ENCODE data around the gene CD1D.
A peak's percentile ranks its signal among the peaks of the same experiment; 100 is the strongest.
"Not testable (repeated sequence)": the region's sequence is repeated elsewhere in the genome, so short reads cannot be mapped to it uniquely, and the experiment has no call there.

The CD1D gene

DNA sequence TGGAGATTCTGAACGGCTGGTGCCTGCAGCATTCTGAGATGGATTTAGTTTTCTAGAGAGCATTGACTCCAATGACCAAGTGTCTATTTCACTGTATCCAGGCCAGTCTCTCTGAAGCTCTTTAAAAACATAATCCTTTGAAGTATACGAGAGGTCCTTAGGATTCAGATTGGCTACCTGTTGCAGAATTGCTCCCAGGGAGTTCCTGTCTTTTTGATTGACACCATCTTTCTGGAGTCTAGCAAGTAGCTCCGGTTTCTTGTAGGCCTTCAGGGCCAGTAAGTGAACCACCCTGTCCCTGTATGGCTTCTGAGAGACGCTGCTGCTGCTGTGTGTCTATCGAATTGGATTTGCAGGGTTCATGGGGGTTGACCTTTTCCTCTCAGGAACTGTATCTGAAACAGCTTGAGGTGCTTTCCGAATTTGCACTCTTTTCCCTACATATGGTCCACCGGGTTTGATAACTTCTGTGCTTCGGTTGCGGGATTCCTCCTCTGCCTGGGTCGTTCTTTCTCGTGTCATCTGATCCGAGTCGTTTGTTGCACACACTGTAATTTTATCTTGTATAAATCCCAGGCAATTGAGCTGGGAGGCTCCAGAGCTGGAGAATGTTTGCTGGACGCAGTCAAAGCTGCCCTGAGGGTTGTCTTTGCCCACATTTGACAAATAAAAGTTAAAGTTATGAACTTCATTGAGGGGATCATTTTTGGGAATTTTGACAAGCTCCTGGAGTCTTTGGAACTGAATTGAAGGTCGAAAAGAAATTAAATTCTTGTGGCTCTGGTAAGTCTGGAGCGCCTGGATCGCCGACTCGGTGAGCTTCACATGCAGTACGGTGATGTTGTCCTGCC, 3.6 kb upstream of the CD1D start:
- DNase-seq (ENCODE audit: low spot score) = not testable (repeated sequence)

GRCh38 chr1:158177700-158178450, 2.8 kb upstream of the CD1D start:
- DNase-seq (ENCODE audit: low spot score) = peak; percentile 77

GRCh38 chr1:158179301-158180041, 1.2 kb upstream of the CD1D start:
- no peak for DNase-seq (ENCODE audit: low spot score)

DNA sequence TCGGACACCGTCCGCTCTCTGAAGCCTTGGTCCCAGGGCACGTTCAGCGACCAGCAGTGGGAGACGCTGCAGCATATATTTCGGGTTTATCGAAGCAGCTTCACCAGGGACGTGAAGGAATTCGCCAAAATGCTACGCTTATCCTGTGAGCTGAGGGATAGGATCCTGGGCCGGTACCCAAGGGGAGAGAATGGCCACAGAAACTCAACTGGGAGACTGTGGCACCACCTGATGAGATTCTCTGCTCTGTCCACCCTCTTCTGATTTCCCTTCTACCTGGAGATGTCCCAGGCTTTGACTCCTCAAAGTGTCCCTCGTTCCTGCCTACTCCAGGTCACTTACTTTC, 855 bp downstream of the CD1D start:
- no peak for DNase-seq (ENCODE audit: low spot score)

DNA sequence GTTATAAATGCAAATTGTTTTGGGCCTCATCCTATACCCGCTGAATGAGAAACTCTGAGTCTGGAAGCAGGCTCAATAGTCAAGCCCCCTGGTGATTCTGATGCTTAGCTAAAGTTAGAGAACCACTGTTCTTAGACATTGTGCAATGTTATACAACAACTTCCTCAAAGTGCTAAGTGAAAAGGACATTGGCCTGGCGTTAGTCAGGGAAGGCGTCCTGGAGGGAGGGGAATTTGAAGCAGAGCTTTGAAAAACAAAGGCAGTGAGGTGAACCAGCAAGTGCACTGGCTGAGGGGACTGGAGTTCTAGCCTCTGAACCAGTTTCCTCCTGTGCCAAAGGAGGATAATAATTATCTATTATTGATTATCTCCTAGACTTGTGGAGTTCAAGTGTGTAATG, 5.1 kb downstream of the CD1D start:
- no peak for DNase-seq (ENCODE audit: low spot score)

GRCh38 chr1:158186180-158186579, 5.5 kb downstream of the CD1D start:
- DNase-seq (ENCODE audit: low spot score) = no peak

DNA sequence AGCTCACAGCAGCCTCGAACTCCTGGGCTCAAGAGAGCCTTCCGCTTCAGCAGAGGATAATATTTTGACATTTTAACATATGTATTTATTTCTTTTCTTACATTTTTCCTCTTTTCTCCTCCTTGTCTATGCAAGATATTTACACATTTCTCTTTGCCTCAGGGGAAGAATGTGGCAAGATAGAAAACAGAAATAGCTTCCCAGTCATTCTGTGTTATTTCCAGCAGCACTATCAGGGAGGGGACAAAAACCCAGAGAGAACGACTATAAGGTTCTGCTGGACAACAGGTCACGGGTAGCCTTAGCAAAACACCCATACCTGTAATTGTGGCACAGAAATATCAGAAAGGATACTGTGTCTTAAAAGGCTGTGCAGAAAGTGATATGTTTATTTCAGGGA, 7.9 kb downstream of the CD1D start:
- no peak for DNase-seq (ENCODE audit: low spot score)

DNA sequence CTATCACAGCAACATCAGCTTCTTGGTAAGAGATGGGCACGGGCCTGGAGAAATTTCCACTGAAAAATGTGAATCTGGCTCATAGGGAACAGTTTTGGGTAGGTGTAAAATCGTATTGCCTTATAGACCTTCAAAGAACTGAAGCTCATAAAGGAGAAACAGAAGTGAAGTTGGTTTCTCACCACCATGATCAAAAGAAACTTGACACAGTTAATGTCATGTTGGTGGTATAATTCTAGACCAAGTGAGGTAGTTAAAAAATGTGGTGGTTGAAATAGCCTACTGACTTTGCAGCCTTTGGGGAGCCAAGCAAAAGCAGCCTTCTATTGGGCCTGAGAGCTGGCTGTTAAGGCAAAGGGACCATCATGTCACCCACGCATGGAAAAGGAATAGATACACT, 8.9 kb downstream of the CD1D start:
- no peak for DNase-seq (ENCODE audit: low spot score)

- no peak for DNase-seq (ENCODE audit: low spot score)
Observed at GRCh38 chr1:158191299-158191698, 10.6 kb downstream of the CD1D start.

GRCh38 chr1:158196461-158196860, 15.8 kb downstream of the CD1D start:
- DNase-seq (ENCODE audit: low spot score) = no peak

- peak; percentile 20 for DNase-seq (ENCODE audit: low spot score)
Observed at GRCh38 chr1:158199849-158200248, 19.2 kb downstream of the CD1D start.

DNA sequence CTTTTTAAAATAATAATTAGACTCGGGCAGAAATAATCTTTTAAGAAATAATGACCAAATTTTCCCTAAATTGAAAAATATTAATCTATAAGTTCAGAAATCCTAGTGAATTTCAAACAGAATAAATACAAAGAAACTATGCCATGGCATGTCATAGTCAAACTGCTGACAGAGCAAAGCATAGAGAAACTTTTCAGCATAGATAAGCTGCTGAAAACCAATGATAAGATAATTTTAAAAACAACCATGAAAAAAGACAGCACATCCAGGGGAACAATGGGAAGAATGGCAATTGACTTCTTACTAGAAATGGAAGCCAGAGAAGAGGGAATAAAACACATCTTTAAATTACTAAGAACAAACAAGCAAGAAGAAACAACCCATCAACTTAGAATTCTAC, 19.8 kb downstream of the CD1D start:
- no peak for DNase-seq (ENCODE audit: low spot score)

DNA sequence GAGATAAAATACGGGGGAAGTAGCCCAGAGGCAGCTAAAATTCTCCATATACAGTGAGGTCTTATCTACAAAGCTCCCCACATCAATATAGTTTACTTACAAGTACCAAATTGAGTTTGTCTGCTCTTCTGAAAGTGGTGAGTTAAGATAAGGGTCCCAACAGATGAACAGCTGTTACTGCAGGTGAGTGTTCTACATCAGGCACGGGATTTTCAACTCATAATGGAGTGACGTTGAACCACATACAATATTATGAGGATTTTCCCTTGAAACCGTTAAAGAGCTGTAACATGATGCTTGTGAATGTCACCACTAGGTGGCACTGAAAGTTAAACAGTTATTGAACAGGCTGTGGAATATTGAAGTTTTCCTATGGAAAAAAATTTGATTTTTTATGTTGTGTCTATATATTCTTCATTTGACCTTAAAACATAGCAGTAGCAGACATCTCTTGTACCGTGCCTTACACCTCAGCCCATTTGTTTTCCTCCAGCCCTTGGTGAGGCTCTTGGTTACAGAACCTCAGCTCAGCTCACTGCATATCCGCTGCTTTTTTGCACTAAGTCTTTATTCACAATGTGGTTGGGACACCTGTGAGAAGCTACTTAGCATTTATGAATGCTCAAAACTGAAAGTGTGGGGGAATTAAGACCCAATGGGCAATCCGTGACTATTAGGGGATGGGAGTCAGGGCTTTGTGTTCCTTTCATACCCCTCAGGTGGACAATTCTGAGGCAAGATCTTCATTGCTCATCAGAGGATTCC, 23.2 kb downstream of the CD1D start:
- peak; percentile 52 for DNase-seq (ENCODE audit: low spot score)

- DNase-seq (ENCODE audit: low spot score) = no peak
Observed at GRCh38 chr1:158204458-158204827, 23.7 kb downstream of the CD1D start.

- DNase-seq (ENCODE audit: low spot score) = no peak
Observed at GRCh38 chr1:158208586-158209116, 28.0 kb downstream of the CD1D start.

GRCh38 chr1:158212320-158212719, 31.6 kb downstream of the CD1D start:
- no peak for DNase-seq (ENCODE audit: low spot score)

- not testable (repeated sequence) for DNase-seq (ENCODE audit: low spot score)
Observed at GRCh38 chr1:158223445-158223844, 42.8 kb downstream of the CD1D start.

- no peak for DNase-seq (ENCODE audit: low spot score)
Observed at GRCh38 chr1:158227904-158228623, 47.4 kb downstream of the CD1D start.

Data from SW480 (cell line).